NB4 (cell line): Measurements from ENCODE around the gene OR56A1.

Experiments used
- DNase-seq: peaks from one replicate; pipeline ENCODE4 v3.0.0; 2010; ENCODE audit warnings: low read depth
- H3K4me3 ChIP-seq: one replicate; pipeline ENCODE4 v1.5.1; 2011; ENCODE audit warnings: mild to moderate bottlenecking, low read depth, low read length, moderate library complexity
- MYC ChIP-seq: IDR thresholded peaks from 2 replicates; pipeline ENCODE4 v1.6.1; 2011; ENCODE audit warnings: low read depth, low read length
- POLR2A ChIP-seq: IDR thresholded peaks from 2 replicates; pipeline ENCODE4 v1.6.1; 2011; ENCODE audit warnings: mild to moderate bottlenecking; ENCODE audit not compliant: insufficient read length; ENCODE audit errors: extremely low read depth
- TF ChIP-seq, protein P1 (sequence below): IDR thresholded peaks from one replicate; pipeline ENCODE4 v1.5.1; 2012; ENCODE audit warnings: low read depth, low read length
- TF ChIP-seq, protein P2 (sequence below): IDR thresholded peaks from 2 replicates; pipeline ENCODE4 v1.6.1; 2011; ENCODE audit warnings: low read depth, low read length

Gene OR56A1

DNA sequence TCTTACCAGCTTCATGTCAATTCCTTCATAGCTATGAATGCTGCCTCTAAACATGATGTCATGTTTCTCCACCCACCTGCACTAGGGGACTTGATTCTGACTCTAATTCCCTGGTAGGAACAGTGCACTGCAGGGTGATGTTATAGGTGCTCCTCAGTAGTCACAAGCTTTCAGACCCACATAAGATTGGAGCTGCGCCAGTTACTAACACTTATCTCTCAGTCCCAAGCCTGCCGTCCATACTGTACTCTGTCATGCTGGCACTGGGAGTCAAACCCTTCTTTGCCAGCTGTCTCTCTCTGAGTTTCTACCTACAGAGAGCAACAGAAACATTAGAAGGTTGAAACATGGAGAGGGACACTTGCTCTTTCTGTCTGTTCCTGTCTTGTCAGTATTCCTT, 5.5 kb downstream of the OR56A1 start:
- DNase-seq = no peak
- TF ChIP-seq, protein P1, sequence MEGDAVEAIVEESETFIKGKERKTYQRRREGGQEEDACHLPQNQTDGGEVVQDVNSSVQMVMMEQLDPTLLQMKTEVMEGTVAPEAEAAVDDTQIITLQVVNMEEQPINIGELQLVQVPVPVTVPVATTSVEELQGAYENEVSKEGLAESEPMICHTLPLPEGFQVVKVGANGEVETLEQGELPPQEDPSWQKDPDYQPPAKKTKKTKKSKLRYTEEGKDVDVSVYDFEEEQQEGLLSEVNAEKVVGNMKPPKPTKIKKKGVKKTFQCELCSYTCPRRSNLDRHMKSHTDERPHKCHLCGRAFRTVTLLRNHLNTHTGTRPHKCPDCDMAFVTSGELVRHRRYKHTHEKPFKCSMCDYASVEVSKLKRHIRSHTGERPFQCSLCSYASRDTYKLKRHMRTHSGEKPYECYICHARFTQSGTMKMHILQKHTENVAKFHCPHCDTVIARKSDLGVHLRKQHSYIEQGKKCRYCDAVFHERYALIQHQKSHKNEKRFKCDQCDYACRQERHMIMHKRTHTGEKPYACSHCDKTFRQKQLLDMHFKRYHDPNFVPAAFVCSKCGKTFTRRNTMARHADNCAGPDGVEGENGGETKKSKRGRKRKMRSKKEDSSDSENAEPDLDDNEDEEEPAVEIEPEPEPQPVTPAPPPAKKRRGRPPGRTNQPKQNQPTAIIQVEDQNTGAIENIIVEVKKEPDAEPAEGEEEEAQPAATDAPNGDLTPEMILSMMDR = no peak
- TF ChIP-seq POLR2A (no peak), MYC (no peak)
- TF ChIP-seq, protein P2, sequence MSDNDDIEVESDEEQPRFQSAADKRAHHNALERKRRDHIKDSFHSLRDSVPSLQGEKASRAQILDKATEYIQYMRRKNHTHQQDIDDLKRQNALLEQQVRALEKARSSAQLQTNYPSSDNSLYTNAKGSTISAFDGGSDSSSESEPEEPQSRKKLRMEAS = no peak
- H3K4me3 ChIP-seq = no peak overlapping the region

DNA sequence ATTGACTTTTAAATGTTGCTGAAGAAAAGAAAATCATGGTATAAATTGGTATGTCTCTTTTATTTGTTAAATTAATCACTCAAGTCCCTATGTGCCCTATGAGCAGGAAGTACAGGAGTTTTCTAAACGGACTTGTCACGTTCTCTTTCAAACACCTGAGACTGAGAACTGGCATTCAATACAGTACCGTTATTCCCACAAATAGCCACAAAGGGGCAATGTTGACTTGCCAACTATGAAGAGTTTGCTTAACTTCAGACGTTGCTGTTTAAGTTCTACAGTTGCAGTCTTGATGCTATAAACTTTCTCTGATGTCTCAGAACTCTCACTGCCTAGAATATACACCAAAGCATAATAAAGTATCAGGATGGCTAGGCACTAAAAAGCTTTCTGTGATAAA, 7.6 kb downstream of the OR56A1 start:
- no peak for TF ChIP-seq POLR2A
- TF ChIP-seq, protein P1 = peak; percentile 40
- DNase-seq = peak; percentile 54

DNA sequence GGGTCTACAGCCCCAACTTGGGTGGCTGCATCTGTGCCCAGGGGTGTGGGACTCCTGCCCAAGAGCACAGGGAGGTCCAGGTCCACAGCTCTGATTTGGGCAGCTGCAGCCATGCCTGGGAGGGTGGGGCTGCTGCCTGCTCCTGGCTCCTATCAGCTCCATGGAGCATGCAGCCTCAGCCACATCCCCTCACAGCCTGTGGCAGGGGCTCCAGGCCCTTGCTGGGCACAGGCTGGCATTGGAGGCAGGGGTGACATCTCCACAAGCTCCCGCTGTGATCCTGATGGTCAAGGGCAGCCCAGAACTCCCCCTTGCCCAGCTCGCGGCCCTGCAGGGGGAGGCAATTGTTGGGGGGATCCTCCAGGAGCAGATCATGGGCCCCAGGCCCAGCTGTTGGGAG, 17.5 kb downstream of the OR56A1 start:
- no peak for DNase-seq
- TF ChIP-seq, protein P1 = no peak
- TF ChIP-seq, protein P2 = no peak
- TF ChIP-seq POLR2A (no peak), MYC (no peak)
- no peak overlapping the region for H3K4me3 ChIP-seq

More for the DNA sequence above, 7.6 kb downstream of the OR56A1 start:
- no peak overlapping the region for H3K4me3 ChIP-seq

DNA sequence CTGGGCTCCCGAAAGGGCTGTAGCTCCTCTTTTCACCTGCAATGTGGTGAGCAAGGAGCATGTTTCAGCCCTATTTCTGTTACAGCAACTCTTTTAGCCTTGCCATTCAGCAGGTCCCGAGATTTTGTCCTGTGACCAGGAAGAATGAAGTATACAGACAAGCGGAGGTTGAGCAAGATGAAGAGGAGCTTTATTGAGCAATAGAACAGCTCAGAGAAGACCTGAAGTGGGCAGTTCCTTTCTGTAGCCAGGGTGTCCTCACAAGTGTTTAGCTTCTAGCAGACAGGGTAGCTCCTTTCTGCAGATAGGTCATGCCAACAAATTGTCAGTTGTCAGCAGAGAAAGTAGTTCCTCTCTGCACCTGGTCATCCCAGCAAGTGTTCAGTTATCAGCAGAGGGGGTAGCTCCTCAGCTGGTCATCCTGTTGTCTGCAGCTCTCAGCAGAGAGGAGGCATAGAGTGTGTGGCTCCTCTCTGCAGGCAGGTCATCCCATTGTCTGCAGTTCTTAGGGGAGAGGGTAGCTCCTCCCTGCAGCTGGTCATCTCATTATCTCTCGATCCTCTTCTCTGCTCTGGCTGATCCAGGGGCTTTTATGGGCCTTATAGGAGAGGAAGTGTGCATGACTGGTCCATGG, 18.4 kb downstream of the OR56A1 start:
- DNase-seq = peak; percentile 4
- no peak overlapping the region for H3K4me3 ChIP-seq
- TF ChIP-seq, protein P1 = no peak

DNA sequence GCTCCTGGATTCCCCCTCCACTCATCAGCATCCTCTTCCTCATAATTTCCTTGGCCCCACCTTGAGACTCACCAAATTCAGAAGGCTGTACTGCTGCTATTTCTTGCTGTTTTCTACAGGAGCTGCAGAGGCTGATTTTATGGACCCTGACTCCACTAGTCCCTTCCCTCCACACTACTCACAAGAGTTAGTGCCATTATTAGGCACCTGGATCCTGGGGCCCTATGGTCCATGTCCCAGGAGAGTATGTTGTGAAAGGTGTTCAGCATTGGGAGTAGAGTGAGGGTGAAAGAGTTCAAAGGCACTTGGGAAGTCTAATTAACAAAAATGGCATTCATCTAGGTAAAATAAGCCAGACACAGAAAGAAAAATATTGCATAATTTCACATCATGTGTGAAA, 23.7 kb downstream of the OR56A1 start, which contains the start of gene OR56A4:
Gene OR56A4 (minus strand): TSS at position 101 of the 400 bp plus-strand sequence. CDS start 3,954 bp downstream, outside the sequence.
- TF ChIP-seq POLR2A = no peak
- TF ChIP-seq, protein P1 = no peak
- TF ChIP-seq, protein P2 = no peak
- TF ChIP-seq MYC = no peak
- no peak for DNase-seq
- no peak within 1 kb of the TSS for H3K4me3 ChIP-seq

DNA sequence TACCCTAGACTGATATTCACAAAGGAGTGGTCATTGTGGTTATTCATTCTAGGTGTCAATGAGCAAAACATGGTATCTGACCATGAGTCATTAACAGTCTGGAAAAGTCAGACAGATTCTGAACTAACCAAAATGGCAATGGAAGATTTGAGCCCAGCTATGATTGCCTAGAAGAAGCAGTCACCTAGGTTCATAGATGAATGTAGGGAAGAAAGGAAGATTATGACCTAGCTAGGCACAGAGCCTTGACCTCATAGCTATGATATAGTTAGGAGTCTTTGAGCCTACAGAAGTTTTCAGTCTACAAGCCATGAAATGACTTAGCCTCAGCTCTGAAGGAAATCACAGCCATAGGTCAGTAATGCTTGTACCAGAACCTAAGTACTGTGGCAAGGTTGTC, 24.2 kb downstream of the OR56A1 start:
- TF ChIP-seq, protein P1 = no peak
- TF ChIP-seq, protein P2 = no peak
- TF ChIP-seq MYC = no peak
- no peak for TF ChIP-seq POLR2A
- DNase-seq = no peak

More for the DNA sequence above, 24.2 kb downstream of the OR56A1 start:
- no peak overlapping the region for H3K4me3 ChIP-seq
